ENCODE measurements around the gene PEAR1. TPM values are rescaled to one million over a fixed set of nuclear protein-coding genes. Genes with fewer than 3 reads are reported as not detected.

PEAR1 gene, protein sequence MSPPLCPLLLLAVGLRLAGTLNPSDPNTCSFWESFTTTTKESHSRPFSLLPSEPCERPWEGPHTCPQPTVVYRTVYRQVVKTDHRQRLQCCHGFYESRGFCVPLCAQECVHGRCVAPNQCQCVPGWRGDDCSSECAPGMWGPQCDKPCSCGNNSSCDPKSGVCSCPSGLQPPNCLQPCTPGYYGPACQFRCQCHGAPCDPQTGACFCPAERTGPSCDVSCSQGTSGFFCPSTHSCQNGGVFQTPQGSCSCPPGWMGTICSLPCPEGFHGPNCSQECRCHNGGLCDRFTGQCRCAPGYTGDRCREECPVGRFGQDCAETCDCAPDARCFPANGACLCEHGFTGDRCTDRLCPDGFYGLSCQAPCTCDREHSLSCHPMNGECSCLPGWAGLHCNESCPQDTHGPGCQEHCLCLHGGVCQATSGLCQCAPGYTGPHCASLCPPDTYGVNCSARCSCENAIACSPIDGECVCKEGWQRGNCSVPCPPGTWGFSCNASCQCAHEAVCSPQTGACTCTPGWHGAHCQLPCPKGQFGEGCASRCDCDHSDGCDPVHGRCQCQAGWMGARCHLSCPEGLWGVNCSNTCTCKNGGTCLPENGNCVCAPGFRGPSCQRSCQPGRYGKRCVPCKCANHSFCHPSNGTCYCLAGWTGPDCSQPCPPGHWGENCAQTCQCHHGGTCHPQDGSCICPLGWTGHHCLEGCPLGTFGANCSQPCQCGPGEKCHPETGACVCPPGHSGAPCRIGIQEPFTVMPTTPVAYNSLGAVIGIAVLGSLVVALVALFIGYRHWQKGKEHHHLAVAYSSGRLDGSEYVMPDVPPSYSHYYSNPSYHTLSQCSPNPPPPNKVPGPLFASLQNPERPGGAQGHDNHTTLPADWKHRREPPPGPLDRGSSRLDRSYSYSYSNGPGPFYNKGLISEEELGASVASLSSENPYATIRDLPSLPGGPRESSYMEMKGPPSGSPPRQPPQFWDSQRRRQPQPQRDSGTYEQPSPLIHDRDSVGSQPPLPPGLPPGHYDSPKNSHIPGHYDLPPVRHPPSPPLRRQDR
- 50.7 TPM for total RNA-seq (ENCODE audit: unreplicated experiment)
- long read RNA-seq, partial matches to known transcripts = 0 of 13 reads
- long read RNA-seq, other reads (novel, unspliced or antisense) = 13 of 13 reads

DNA sequence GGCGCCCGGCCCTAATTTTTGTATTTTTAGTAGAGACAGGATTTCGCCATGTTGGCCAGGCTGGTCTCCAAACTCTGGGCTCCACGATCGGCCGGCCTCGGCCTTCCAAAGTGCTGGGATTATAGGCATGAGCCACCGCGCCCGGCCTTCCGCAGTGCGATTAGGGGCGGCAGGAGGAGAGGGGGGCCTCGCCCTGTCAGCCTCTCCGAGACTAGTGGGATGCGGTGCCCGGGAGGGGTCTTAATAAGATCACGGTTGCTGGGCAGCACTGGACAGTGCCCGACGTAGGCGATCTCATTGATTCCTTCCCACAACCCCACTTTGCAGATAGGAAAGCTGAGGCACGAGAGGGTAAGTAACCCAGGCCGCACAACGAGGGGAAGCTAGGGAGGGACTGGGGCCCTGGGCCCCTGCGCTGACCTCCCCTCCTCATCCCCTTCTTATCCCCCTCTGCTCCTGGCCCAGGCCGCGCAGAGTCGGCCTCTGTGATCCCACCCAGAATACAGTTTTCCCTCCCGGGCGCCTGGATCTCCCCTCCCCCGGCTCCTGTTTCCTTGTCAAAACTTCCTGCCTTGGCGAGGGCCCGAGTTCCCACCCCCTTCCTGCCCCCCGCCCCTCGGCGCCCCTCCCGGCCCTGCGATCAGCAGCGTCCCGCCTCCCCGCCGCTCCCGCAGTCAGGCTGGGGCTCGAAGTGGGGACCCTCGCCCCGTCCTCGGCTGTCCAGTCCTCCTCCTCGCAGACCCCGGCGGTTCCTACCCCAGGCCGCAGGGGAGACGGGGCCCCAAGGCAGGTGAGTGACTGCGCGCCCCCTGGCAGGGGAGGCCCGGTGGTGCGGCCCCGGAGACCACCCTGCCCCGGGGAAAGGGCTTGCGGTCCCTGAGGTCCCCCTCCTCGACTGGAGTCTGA, at the start of gene PEAR1:
Gene PEAR1, plus strand, starts transcription at position 671 of the 906 bp plus-strand sequence. CDS start 10,209 bp downstream, outside the sequence.
- peak; percentile 72 for DNase-seq (ENCODE audit: low spot score)
- H3K9me3 Mint-ChIP-seq (ENCODE audit: unreplicated experiment) = no peaks in the 10 kb centered on the region
- H3K4me3 Mint-ChIP-seq (ENCODE audit: unreplicated experiment) = peak within 1 kb of the TSS; percentile 90
- H3K27me3 Mint-ChIP-seq (ENCODE audit: unreplicated experiment) = peaks cover 26% of the 10 kb centered on the region
- peak within 1 kb of the TSS; percentile 36 for H3K27ac Mint-ChIP-seq (ENCODE audit: unreplicated experiment)
- peaks cover 12% of the 10 kb centered on the region for H3K36me3 Mint-ChIP-seq (ENCODE audit: low read depth, unreplicated experiment)
- peaks cover 52% of the 10 kb centered on the region for H3K4me1 Mint-ChIP-seq (ENCODE audit: unreplicated experiment)
- TF ChIP-seq, protein P1, sequence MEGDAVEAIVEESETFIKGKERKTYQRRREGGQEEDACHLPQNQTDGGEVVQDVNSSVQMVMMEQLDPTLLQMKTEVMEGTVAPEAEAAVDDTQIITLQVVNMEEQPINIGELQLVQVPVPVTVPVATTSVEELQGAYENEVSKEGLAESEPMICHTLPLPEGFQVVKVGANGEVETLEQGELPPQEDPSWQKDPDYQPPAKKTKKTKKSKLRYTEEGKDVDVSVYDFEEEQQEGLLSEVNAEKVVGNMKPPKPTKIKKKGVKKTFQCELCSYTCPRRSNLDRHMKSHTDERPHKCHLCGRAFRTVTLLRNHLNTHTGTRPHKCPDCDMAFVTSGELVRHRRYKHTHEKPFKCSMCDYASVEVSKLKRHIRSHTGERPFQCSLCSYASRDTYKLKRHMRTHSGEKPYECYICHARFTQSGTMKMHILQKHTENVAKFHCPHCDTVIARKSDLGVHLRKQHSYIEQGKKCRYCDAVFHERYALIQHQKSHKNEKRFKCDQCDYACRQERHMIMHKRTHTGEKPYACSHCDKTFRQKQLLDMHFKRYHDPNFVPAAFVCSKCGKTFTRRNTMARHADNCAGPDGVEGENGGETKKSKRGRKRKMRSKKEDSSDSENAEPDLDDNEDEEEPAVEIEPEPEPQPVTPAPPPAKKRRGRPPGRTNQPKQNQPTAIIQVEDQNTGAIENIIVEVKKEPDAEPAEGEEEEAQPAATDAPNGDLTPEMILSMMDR (IDR thresholded peaks at IDR 0.05; ENCODE audit: unreplicated experiment) = peak; percentile 33

- no peak for DNase-seq (ENCODE audit: low spot score)
- TF ChIP-seq, protein P1 (IDR thresholded peaks at IDR 0.05; ENCODE audit: unreplicated experiment) = no peak
- Mint-ChIP-seq H3K9me3 (ENCODE audit: unreplicated experiment) (no peaks in the 10 kb centered on the region), H3K4me3 (ENCODE audit: unreplicated experiment) (no peak overlapping the region), H3K4me1 (ENCODE audit: unreplicated experiment) (peaks cover 12% of the 10 kb centered on the region), H3K36me3 (ENCODE audit: low read depth, unreplicated experiment) (no peaks in the 10 kb centered on the region), H3K27ac (ENCODE audit: unreplicated experiment) (peak overlapping the region; percentile 72), H3K27me3 (ENCODE audit: unreplicated experiment) (peaks cover 38% of the 10 kb centered on the region)
Observed at GRCh38 chr1:156844102-156844501, 49.4 kb upstream of the PEAR1 start.

DNA sequence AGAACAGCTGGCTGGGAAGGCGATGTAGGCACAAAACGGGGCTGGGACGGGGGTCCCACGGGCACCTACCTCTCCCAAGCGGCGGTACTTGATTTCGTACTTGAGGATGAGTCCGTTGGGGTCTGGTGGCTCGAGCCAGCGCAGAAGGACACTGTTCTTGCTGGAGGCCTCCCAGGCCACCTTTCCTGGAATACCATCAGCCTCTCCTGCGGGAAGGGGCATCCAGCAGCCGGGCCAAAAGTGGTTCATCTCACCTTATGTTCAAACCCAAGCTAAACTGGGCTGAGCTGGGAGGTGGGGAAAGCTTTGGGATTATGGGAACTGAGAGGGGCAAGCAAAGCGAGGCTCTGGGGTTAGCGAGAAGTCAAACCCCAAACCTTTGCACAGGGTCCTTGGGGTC, 48.9 kb upstream of the PEAR1 start:
- Mint-ChIP-seq H3K4me1 (ENCODE audit: unreplicated experiment) (peaks cover 13% of the 10 kb centered on the region), H3K27ac (ENCODE audit: unreplicated experiment) (no peak overlapping the region), H3K4me3 (ENCODE audit: unreplicated experiment) (no peak overlapping the region), H3K27me3 (ENCODE audit: unreplicated experiment) (peaks cover 40% of the 10 kb centered on the region), H3K9me3 (ENCODE audit: unreplicated experiment) (no peaks in the 10 kb centered on the region), H3K36me3 (ENCODE audit: low read depth, unreplicated experiment) (no peaks in the 10 kb centered on the region)
- TF ChIP-seq, protein P1 (IDR thresholded peaks at IDR 0.05; ENCODE audit: unreplicated experiment) = no peak
- no peak for DNase-seq (ENCODE audit: low spot score)

DNA sequence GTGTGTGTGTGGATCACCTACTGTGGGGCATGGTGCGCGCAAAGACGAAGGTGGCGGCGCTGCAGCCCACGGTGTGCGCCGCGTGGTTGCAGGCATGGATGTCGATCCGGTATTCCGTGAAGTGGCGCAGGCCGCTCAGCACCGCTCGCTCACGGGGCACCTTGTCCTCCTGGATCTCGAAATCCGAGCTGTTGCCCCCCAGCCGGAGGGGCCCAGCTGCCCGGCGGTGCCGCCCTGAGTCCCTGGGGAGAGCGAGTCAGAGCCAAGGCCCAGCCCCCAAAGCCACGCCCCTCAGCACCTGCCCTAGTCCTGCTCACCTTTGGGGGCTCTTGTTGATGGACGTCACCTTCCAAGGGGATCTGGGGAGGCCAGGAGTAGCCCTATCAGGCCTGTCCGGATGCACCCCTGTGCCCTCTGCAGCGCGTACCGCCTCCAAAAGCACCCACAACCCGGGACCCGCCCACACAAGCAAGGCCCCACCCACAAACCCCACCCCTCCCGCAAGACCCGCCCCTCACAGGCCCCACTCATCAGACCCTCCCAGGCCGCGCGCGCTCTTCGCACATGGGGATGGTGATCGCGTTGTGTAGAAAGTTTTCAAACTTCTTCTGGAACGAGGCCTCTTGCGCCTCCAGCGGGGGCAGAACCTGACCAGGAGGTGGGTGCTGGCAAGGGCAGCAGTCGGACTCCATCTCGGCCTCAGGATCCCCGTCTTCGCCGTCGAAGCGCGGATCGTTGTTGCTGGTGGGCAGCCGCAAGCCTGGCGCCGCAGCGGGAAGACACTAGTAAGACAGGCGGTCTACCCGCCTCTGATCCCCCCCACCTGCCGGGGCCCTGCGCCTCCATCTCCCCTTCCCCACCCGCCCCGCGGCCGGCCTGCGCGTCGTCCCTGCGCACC, 48.2 kb upstream of the PEAR1 start:
- DNase-seq (ENCODE audit: low spot score) = no peak
- Mint-ChIP-seq H3K9me3 (ENCODE audit: unreplicated experiment) (no peaks in the 10 kb centered on the region), H3K27ac (ENCODE audit: unreplicated experiment) (no peak overlapping the region), H3K27me3 (ENCODE audit: unreplicated experiment) (peaks cover 43% of the 10 kb centered on the region), H3K4me3 (ENCODE audit: unreplicated experiment) (no peak overlapping the region), H3K36me3 (ENCODE audit: low read depth, unreplicated experiment) (no peaks in the 10 kb centered on the region), H3K4me1 (ENCODE audit: unreplicated experiment) (peaks cover 13% of the 10 kb centered on the region)
- TF ChIP-seq, protein P1 (IDR thresholded peaks at IDR 0.05; ENCODE audit: unreplicated experiment) = no peak

Data from endothelial cell (in vitro differentiated cells).